Stimulated activated CD8-positive, alpha-beta memory T cell treated with anti-CD3 and anti-CD28 coated beads, Interleukin-7, amount 100 ng/mL, for 4 hours (primary cell): ENCODE results near the gene PI3.

Source experiments
- DNase-seq, 2 donors: peaks; one replicate each; pipeline ENCODE4 v3.0.0-alpha.2; 2020; ENCODE audit warnings: low read depth in 2 of 2

Gene PI3

GRCh38 chr20:45187693-45188092 is 13.0 kb downstream of the PI3 start:
- DNase-seq = no peak

- DNase-seq = no peak
These were observed 14.4 kb downstream of the PI3 start for GRCh38 chr20:45189067-45189609.

- DNase-seq = no peak
These were observed 15.2 kb downstream of the PI3 start for GRCh38 chr20:45189861-45190260.

GRCh38 chr20:45191926-45192325 is 17.2 kb downstream of the PI3 start:
- DNase-seq = no peak

GRCh38 chr20:45193331-45193730 is 18.6 kb downstream of the PI3 start:
- no peak for DNase-seq

GRCh38 chr20:45206725-45207124 is 32.0 kb downstream of the PI3 start, which contains the start of gene SEMG1:
SEMG1 (plus strand) TSS chr20:45207033; CDS start chr20:45207054, 21 bp downstream.
- no peak for DNase-seq

GRCh38 chr20:45209924-45210323 is 35.2 kb downstream of the PI3 start:
- no peak for DNase-seq

DNA sequence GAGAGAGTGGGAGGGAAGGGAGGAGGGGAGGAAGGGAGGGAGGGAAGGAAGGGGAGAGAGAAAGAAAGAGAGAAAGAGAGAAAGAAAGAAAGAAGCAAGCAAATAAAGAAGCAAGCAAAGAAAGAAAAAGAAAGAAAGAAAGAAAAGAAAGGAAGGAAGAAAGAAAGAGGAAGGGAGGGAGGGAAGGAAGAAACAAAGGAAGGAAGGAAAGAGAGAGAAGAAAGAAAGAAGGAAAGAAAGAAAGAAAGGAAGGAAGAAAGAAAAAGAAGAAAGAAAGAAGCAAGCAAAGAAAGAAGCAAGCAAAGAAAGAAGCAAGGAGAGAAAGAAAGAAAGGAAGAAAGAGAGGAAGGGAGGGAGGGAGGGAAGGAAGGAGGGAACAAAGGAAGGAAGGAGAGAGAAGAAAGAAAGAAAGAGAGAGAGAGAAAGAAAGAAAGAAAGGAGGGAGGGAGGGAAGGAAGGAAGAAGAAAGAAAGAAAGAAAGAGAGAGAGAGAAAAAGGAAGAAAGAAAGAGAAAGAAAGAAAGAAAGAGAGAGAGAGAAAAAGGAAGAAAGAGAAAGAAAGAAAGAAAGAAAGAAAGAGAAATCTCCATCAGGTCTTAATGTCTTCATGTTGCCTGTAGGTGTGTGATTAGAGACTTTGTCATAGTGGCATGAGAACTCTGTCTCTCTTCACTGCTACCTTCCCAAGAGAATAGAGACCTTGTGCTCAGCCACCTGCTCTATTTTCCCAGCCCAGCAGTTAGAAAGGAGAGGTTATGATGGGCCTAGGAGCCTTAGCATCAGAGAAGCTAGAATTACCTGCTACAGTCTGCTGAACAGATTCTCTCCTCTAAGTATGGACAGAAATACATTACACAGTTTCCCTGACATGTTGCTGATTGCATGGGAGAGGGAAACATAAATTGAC is 37.1 kb downstream of the PI3 start:
- DNase-seq = no peak

- DNase-seq = no peak
These were observed 38.1 kb downstream of the PI3 start for GRCh38 chr20:45212836-45213235.

GRCh38 chr20:45218124-45218523 is 43.4 kb downstream of the PI3 start:
- no peak for DNase-seq

GRCh38 chr20:45218636-45219035 is 43.9 kb downstream of the PI3 start:
- DNase-seq = no peak

DNA sequence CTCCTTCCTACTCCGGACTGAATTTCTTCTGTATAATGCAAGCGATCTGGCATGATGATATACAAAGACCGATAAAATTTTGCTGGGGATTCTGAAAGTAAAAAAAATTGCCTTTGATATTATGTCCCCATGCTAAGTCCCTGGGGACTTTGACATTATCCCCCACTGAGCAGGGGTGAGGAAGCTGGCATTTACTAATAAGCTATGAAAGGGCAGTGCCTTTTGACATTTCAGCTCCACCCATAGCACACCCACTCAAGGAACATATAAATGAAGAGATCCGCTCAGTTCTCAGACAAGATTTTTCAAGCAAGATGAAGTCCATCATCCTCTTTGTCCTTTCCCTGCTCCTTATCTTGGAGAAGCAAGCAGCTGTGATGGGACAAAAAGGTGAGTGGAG is 46.4 kb downstream of the PI3 start, which contains the start of gene SEMG2:
TSS of gene SEMG2 (plus strand) at position 298 of the 400 bp plus-strand sequence. CDS start at position 315, 17 bp downstream.
- no peak for DNase-seq

DNA sequence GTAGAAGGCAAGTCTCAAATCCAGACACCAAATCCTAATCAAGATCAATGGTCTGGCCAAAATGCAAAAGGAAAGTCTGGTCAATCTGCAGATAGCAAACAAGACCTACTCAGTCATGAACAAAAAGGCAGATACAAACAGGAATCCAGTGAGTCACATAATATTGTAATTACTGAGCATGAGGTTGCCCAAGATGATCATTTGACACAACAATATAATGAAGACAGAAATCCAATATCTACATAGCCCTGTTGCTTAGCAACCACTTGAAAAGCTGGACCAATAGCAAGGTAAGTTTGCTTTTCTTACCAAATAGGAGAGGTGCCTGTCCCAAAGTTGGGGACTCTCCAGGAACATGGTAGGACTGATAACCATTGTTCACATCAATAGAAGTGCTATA is 48.4 kb downstream of the PI3 start:
- DNase-seq = no peak
